Measurements from ENCODE around the gene S100A5. TPM values are rescaled to one million over a fixed set of nuclear protein-coding genes. Genes with fewer than 3 reads are reported as not detected.

The S100A5 gene
- total RNA-seq, 1 donor from 2014 or later = 0.39 TPM

DNA sequence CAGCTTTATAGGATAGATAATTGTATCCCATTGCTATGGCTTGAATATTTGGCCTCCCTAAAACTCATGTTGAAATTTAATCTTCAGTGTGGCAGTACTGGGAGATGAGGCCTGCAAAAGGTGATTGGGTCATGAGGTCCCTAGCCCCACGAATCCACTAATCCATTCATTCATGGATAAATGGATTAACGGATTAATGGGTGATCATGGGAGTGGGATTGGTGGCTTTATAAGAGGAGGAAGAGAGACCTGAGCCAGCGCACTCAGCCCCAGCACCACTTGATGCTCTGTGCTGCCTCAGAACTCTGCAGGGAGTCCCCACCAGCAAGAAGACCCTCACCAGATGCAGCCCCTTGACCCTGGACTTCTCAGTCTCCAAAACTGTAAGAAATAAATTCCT is 37.0 kb downstream of the S100A5 start:
- Mint-ChIP-seq H3K4me3 (ENCODE audit: unreplicated experiment) (no peak overlapping the region), H3K9me3 (ENCODE audit: unreplicated experiment) (no peaks in the 10 kb centered on the region), H3K4me1 (ENCODE audit: low read depth, unreplicated experiment) (peaks cover 22% of the 10 kb centered on the region), H3K27me3 (ENCODE audit: low read depth, unreplicated experiment) (peaks cover 3% of the 10 kb centered on the region), H3K36me3 (ENCODE audit: low read depth, unreplicated experiment) (no peaks in the 10 kb centered on the region), H3K27ac (ENCODE audit: unreplicated experiment) (no peak overlapping the region)
- H2AFZ ChIP-seq (ENCODE audit: low read depth, low read length) = no peak overlapping the region
- H3K4me2 ChIP-seq (ENCODE audit: low read length) = no peak overlapping the region
- DNase-seq (ENCODE audit: low read depth) (no peak), FAIRE-seq (no peak)
- H3K36me3 ChIP-seq (ENCODE audit: insufficient read depth, low read length) = no peaks in the 10 kb centered on the region
- H3K9me3 ChIP-seq (ENCODE audit: insufficient read depth, low read depth, low read length) = no peaks in the 10 kb centered on the region
- no peaks in the 10 kb centered on the region for H4K20me1 ChIP-seq (ENCODE audit: insufficient read depth, low read length)
- H3K9ac ChIP-seq (ENCODE audit: low read length) = no peak overlapping the region
- H3K4me1 ChIP-seq (ENCODE audit: insufficient read depth, low read length) = peaks cover 21% of the 10 kb centered on the region
- no peak for TF ChIP-seq EZH2 (IDR thresholded peaks at IDR 0.05; ENCODE audit: insufficient read depth, low read length)
- TF ChIP-seq, protein P1, sequence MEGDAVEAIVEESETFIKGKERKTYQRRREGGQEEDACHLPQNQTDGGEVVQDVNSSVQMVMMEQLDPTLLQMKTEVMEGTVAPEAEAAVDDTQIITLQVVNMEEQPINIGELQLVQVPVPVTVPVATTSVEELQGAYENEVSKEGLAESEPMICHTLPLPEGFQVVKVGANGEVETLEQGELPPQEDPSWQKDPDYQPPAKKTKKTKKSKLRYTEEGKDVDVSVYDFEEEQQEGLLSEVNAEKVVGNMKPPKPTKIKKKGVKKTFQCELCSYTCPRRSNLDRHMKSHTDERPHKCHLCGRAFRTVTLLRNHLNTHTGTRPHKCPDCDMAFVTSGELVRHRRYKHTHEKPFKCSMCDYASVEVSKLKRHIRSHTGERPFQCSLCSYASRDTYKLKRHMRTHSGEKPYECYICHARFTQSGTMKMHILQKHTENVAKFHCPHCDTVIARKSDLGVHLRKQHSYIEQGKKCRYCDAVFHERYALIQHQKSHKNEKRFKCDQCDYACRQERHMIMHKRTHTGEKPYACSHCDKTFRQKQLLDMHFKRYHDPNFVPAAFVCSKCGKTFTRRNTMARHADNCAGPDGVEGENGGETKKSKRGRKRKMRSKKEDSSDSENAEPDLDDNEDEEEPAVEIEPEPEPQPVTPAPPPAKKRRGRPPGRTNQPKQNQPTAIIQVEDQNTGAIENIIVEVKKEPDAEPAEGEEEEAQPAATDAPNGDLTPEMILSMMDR (IDR thresholded peaks at IDR 0.05; ENCODE audit: insufficient read depth, low read depth, low read length) = no peak
- H3K4me3 ChIP-seq (ENCODE audit: insufficient read depth, low read depth, low read length) = no peak overlapping the region
- H3K79me2 ChIP-seq (ENCODE audit: insufficient read depth, low read length) = no peaks in the 10 kb centered on the region
- no peaks in the 10 kb centered on the region for H3K27me3 ChIP-seq (ENCODE audit: insufficient read depth, low read length)
- no peak overlapping the region for H3K27ac ChIP-seq (ENCODE audit: low read depth, low read length)

DNA sequence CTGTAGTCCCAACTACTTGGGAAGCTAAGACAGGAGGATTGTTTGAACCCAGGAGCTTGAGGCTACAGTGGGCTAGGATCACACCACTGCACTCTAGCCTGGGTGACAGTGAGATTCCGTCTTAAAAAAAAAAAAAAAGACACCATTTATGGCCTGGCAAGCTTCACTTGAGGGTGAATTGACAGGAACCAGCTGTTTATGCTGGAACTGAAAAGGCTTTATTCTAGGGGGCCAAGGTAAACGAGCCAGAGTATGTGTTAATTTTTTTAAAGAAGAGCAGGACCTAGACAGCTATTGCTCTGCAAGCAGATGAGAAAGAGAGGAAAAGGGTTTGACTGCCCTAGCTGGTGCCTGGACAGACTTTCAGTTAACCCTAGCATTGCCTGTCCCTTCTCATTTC is 42.0 kb downstream of the S100A5 start:
- no peak overlapping the region for H3K4me3 ChIP-seq (ENCODE audit: insufficient read depth, low read depth, low read length)
- Mint-ChIP-seq H3K4me1 (ENCODE audit: low read depth, unreplicated experiment) (no peaks in the 10 kb centered on the region), H3K36me3 (ENCODE audit: low read depth, unreplicated experiment) (no peaks in the 10 kb centered on the region), H3K27me3 (ENCODE audit: low read depth, unreplicated experiment) (peaks cover 5% of the 10 kb centered on the region), H3K4me3 (ENCODE audit: unreplicated experiment) (no peak overlapping the region), H3K9me3 (ENCODE audit: unreplicated experiment) (no peaks in the 10 kb centered on the region), H3K27ac (ENCODE audit: unreplicated experiment) (no peak overlapping the region)
- no peaks in the 10 kb centered on the region for H3K36me3 ChIP-seq (ENCODE audit: insufficient read depth, low read length)
- DNase-seq (ENCODE audit: low read depth) = no peak
- no peaks in the 10 kb centered on the region for H3K79me2 ChIP-seq (ENCODE audit: insufficient read depth, low read length)
- no peak overlapping the region for H3K9ac ChIP-seq (ENCODE audit: low read length)
- H3K9me3 ChIP-seq (ENCODE audit: insufficient read depth, low read depth, low read length) = no peaks in the 10 kb centered on the region
- no peak for TF ChIP-seq EZH2 (IDR thresholded peaks at IDR 0.05; ENCODE audit: insufficient read depth, low read length)
- TF ChIP-seq, protein P1 (IDR thresholded peaks at IDR 0.05; ENCODE audit: insufficient read depth, low read depth, low read length) = no peak
- no peak overlapping the region for H2AFZ ChIP-seq (ENCODE audit: low read depth, low read length)
- no peak overlapping the region for H3K27ac ChIP-seq (ENCODE audit: low read depth, low read length)
- H3K4me2 ChIP-seq (ENCODE audit: low read length) = no peak overlapping the region
- FAIRE-seq = no peak
- H3K27me3 ChIP-seq (ENCODE audit: insufficient read depth, low read length) = peaks cover 2% of the 10 kb centered on the region
- H4K20me1 ChIP-seq (ENCODE audit: insufficient read depth, low read length) = no peaks in the 10 kb centered on the region
- H3K4me1 ChIP-seq (ENCODE audit: insufficient read depth, low read length) = no peaks in the 10 kb centered on the region

GRCh38 chr1:153495536-153495935 is 45.2 kb downstream of the S100A5 start:
- Mint-ChIP-seq H3K4me3 (ENCODE audit: unreplicated experiment) (no peak overlapping the region), H3K4me1 (ENCODE audit: low read depth, unreplicated experiment) (peaks cover 2% of the 10 kb centered on the region), H3K27ac (ENCODE audit: unreplicated experiment) (no peak overlapping the region), H3K27me3 (ENCODE audit: low read depth, unreplicated experiment) (peaks cover 11% of the 10 kb centered on the region), H3K36me3 (ENCODE audit: low read depth, unreplicated experiment) (no peaks in the 10 kb centered on the region), H3K9me3 (ENCODE audit: unreplicated experiment) (no peaks in the 10 kb centered on the region)
- H3K4me2 ChIP-seq (ENCODE audit: low read length) = no peak overlapping the region
- H3K27me3 ChIP-seq (ENCODE audit: insufficient read depth, low read length) = peaks cover 2% of the 10 kb centered on the region
- H3K79me2 ChIP-seq (ENCODE audit: insufficient read depth, low read length) = no peaks in the 10 kb centered on the region
- peaks cover 8% of the 10 kb centered on the region for H3K4me1 ChIP-seq (ENCODE audit: insufficient read depth, low read length)
- no peak overlapping the region for H3K9ac ChIP-seq (ENCODE audit: low read length)
- TF ChIP-seq, protein P1 (IDR thresholded peaks at IDR 0.05; ENCODE audit: insufficient read depth, low read depth, low read length) = no peak
- TF ChIP-seq EZH2 (IDR thresholded peaks at IDR 0.05; ENCODE audit: insufficient read depth, low read length) = no peak
- no peaks in the 10 kb centered on the region for H4K20me1 ChIP-seq (ENCODE audit: insufficient read depth, low read length)
- H3K36me3 ChIP-seq (ENCODE audit: insufficient read depth, low read length) = no peaks in the 10 kb centered on the region
- no peak for DNase-seq (ENCODE audit: low read depth)
- no peak overlapping the region for H3K4me3 ChIP-seq (ENCODE audit: insufficient read depth, low read depth, low read length)
- H3K9me3 ChIP-seq (ENCODE audit: insufficient read depth, low read depth, low read length) = no peaks in the 10 kb centered on the region
- H3K27ac ChIP-seq (ENCODE audit: low read depth, low read length) = no peak overlapping the region
- FAIRE-seq = no peak
- H2AFZ ChIP-seq (ENCODE audit: low read depth, low read length) = no peak overlapping the region
